ENCODE data around the gene MINDY4. TPM values are rescaled to one million over a fixed set of nuclear protein-coding genes. Genes with fewer than 3 reads are reported as not detected.

The MINDY4 gene
- total RNA-seq, 1 donor from 2014 or later = 14.3 TPM

DNA sequence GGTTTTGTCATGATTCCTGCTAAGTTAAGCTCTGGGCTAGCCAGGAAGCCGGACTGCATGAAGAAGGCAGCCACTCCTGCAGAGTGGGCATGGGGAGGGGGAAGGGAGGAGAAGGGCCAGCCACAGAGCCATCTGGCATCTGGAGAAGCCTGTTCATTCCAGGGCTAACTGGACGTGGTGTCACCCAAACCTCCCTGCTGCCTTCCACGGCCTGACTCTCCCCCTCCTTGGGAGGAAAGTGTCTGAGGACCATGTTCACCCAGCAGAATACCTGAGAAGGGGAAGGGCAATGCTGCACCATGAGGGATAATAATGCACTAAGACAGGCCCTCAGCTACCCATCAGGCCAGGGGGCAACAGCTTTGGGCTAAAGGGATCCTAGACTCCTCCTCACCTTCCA lies 155.8 kb downstream of the MINDY4 start:
- H3K27ac Mint-ChIP-seq = no peak overlapping the region
- no peaks in the 10 kb centered on the region for H3K9me3 Mint-ChIP-seq (ENCODE audit: low read depth)
- TF ChIP-seq, protein P1, sequence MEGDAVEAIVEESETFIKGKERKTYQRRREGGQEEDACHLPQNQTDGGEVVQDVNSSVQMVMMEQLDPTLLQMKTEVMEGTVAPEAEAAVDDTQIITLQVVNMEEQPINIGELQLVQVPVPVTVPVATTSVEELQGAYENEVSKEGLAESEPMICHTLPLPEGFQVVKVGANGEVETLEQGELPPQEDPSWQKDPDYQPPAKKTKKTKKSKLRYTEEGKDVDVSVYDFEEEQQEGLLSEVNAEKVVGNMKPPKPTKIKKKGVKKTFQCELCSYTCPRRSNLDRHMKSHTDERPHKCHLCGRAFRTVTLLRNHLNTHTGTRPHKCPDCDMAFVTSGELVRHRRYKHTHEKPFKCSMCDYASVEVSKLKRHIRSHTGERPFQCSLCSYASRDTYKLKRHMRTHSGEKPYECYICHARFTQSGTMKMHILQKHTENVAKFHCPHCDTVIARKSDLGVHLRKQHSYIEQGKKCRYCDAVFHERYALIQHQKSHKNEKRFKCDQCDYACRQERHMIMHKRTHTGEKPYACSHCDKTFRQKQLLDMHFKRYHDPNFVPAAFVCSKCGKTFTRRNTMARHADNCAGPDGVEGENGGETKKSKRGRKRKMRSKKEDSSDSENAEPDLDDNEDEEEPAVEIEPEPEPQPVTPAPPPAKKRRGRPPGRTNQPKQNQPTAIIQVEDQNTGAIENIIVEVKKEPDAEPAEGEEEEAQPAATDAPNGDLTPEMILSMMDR (IDR thresholded peaks at IDR 0.05; ENCODE audit: unreplicated experiment) = no peak
- no peaks in the 10 kb centered on the region for H3K4me1 Mint-ChIP-seq (ENCODE audit: low read depth)
- no peak for DNase-seq (ENCODE audit: low spot score, unreplicated experiment)
- H3K36me3 Mint-ChIP-seq (ENCODE audit: insufficient read depth) = no peaks in the 10 kb centered on the region
- H3K27me3 Mint-ChIP-seq = peaks cover 3% of the 10 kb centered on the region
- no peak overlapping the region for H3K4me3 Mint-ChIP-seq (ENCODE audit: low read depth)

DNA sequence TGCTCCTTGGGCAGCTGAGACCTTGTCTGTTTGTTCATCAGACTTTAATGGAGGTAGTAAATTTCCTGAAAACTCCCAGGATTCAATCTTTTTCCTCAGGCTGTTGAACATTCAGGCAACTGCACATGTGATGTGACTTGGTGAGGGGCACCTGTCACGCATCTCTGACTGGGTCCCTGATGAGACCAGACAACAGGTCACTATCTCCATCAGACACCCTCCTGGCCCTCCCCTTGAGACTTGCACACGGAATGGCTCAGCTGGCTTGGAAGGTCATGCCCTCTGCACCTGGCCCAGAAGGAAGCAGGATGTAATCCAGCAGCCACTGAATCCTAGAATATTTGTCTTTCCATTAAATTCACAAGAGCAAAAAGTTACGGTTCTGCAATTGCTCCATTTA lies 156.3 kb downstream of the MINDY4 start:
- Mint-ChIP-seq H3K27ac (no peak overlapping the region), H3K4me3 (ENCODE audit: low read depth) (no peak overlapping the region), H3K27me3 (peaks cover 6% of the 10 kb centered on the region), H3K9me3 (ENCODE audit: low read depth) (no peaks in the 10 kb centered on the region), H3K36me3 (ENCODE audit: insufficient read depth) (no peaks in the 10 kb centered on the region), H3K4me1 (ENCODE audit: low read depth) (no peaks in the 10 kb centered on the region)
- DNase-seq (ENCODE audit: low spot score, unreplicated experiment) = no peak
- TF ChIP-seq, protein P1 (IDR thresholded peaks at IDR 0.05; ENCODE audit: unreplicated experiment) = no peak

DNA sequence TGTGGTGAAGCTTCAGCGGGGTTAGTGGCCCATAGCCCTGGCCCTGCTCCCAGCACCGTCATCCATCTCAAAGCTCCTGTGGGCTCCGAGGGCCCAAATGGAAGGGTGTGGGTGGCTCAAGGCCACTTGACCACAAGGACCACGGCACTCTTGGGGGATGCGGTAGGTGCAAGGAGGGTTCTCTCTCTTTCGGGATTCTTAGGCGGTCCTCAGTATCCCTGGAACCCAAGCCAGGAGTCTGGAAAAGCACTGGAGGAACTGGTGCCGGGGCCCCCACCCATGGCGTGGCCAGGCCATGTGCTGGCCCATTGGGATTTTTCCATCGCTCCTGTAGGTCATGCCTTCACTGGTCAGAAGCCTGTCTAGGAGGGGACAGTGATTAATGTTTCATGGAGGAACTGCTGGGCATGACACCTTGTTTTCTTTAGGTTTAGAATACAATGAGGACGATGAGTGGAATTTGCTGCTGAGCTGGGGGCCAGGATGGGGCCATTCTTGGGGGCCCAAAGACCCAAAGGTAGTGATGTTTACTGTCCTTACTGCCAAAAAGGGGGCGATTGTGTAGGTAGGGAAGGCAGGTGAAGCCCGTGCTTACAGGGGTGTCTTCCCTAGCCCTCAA lies 157.1 kb downstream of the MINDY4 start:
- TF ChIP-seq, protein P1 (IDR thresholded peaks at IDR 0.05; ENCODE audit: unreplicated experiment) = no peak
- no peak overlapping the region for H3K4me3 Mint-ChIP-seq (ENCODE audit: low read depth)
- H3K9me3 Mint-ChIP-seq (ENCODE audit: low read depth) = no peaks in the 10 kb centered on the region
- DNase-seq (ENCODE audit: low spot score, unreplicated experiment) = peak; percentile 4
- H3K4me1 Mint-ChIP-seq (ENCODE audit: low read depth) = no peaks in the 10 kb centered on the region
- H3K27ac Mint-ChIP-seq = no peak overlapping the region
- no peaks in the 10 kb centered on the region for H3K36me3 Mint-ChIP-seq (ENCODE audit: insufficient read depth)
- peaks cover 6% of the 10 kb centered on the region for H3K27me3 Mint-ChIP-seq

DNA sequence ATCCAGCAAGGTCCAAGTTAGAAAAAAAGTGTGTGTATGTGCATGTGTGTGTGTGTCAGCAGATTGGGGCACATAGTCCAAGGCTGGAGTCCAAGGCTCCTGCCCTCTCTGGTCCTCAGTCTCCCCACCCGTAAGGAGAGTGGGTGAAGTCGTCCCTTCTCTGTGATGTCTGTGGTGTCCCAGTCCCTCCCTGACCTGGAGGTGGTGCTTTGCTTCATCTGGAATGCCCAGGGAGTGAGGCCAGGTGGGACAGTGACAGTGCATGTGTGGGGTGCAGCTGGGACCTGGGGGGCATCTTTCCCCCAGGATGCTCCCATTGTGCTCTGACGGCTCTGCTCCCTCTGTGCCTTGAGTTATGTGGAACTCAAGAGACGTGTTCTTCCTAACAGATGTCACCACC lies 158.5 kb downstream of the MINDY4 start:
- H3K36me3 Mint-ChIP-seq (ENCODE audit: insufficient read depth) = no peaks in the 10 kb centered on the region
- peak; percentile 5 for DNase-seq (ENCODE audit: low spot score, unreplicated experiment)
- TF ChIP-seq, protein P1 (IDR thresholded peaks at IDR 0.05; ENCODE audit: unreplicated experiment) = no peak
- H3K27me3 Mint-ChIP-seq = peaks cover 9% of the 10 kb centered on the region
- no peak overlapping the region for H3K4me3 Mint-ChIP-seq (ENCODE audit: low read depth)
- no peaks in the 10 kb centered on the region for H3K9me3 Mint-ChIP-seq (ENCODE audit: low read depth)
- H3K4me1 Mint-ChIP-seq (ENCODE audit: low read depth) = no peaks in the 10 kb centered on the region
- no peak overlapping the region for H3K27ac Mint-ChIP-seq

DNA sequence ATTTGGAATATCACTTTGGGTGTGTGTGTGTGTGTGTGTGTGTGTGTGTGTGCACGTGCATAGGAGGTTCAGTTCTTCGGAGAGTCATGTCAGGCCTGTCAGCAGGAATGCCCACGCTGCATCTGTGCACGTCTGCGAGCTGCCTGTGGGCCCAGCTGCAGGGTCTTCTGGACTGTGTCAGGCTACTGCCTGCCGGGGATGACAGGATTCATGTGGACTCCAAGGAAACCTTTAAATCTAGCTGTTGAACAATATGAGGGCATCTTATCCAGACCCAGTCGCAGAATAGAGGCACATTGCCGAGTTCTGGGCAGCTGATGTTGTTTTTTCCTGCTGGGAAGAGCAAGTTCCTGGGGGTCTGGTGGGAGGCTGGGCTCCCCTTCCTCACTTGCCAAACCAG lies 159.4 kb downstream of the MINDY4 start:
- H3K4me3 Mint-ChIP-seq (ENCODE audit: low read depth) = no peak overlapping the region
- no peaks in the 10 kb centered on the region for H3K4me1 Mint-ChIP-seq (ENCODE audit: low read depth)
- DNase-seq (ENCODE audit: low spot score, unreplicated experiment) = peak; percentile 7
- no peaks in the 10 kb centered on the region for H3K9me3 Mint-ChIP-seq (ENCODE audit: low read depth)
- H3K27ac Mint-ChIP-seq = no peak overlapping the region
- no peaks in the 10 kb centered on the region for H3K36me3 Mint-ChIP-seq (ENCODE audit: insufficient read depth)
- peaks cover 9% of the 10 kb centered on the region for H3K27me3 Mint-ChIP-seq
- TF ChIP-seq, protein P1 (IDR thresholded peaks at IDR 0.05; ENCODE audit: unreplicated experiment) = no peak

Measured in progenitor cell of endocrine pancreas (in vitro differentiated cells).